Tibial nerve (tissue), 4 donors: ENCODE data around the gene LILRB2. TPM values are rescaled to one million over a fixed set of nuclear protein-coding genes. Genes with fewer than 3 reads are reported as not detected.
"Not testable (repeated sequence)": the region's sequence is repeated elsewhere in the genome, so short reads cannot be mapped to it uniquely, and the experiment has no call there.

ENCODE experiments used
- DNase-seq, 2 donors: peaks; one replicate each; pipeline ENCODE4 v3.0.0-alpha.2; 2019; ENCODE audit warnings: low spot score in 2 of 2
- H3K27ac ChIP-seq, 4 donors: fragments of 200-600 bp; sonication (generic) in 3 of 4; one replicate each; pipeline ENCODE4 v1.5.1; 2017 to 2019; ENCODE audit warnings: mild to moderate bottlenecking in 1 of 4
- H3K27me3 ChIP-seq, 2 donors: fragments of 200-600 bp; sonication (generic) in 1 of 2; one replicate each; pipeline versions ENCODE4 v1.5.1 to v1.6.0; 2017 to 2019
- H3K36me3 ChIP-seq, 3 donors: fragments of 200-600 bp; sonication (generic); one replicate each; pipeline ENCODE4 v1.5.1; 2018 to 2019
- H3K4me1 ChIP-seq, 4 donors: fragments of 200-600 bp; sonication (generic) in 3 of 4; one replicate each; pipeline ENCODE4 v1.5.1; 2017 to 2019
- H3K4me3 ChIP-seq, 4 donors: fragments of 200-600 bp; sonication (generic) in 3 of 4; one replicate each; pipeline ENCODE4 v1.5.1; 2017 to 2019; ENCODE audit warnings: mild to moderate bottlenecking in 1 of 4, moderate library complexity in 1 of 4
- H3K9me3 ChIP-seq, 4 donors: fragments of 200-600 bp; sonication (generic) in 3 of 4; one replicate each; pipeline ENCODE4 v1.5.1; 2017 to 2019
- CTCF ChIP-seq, 5 experiments: fragments of 200-600 bp in 3 of 5; fragments of 450-650 bp in 2 of 5; sonication (generic) in 3 of 5; IDR thresholded peaks; one replicate each; pipeline ENCODE4 v1.5.1; 2016 to 2019; ENCODE audit warnings: antibody characterized with exemption in 5 of 5, mild to moderate bottlenecking in 3 of 5, moderate library complexity in 2 of 5
- EP300 ChIP-seq, 2 donors: sonication (generic); formaldehyde crosslinking; IDR thresholded peaks; one replicate each; pipeline ENCODE4 v1.6.1; 2017; ENCODE audit warnings: antibody characterized with exemption in 2 of 2, mild to moderate bottlenecking in 1 of 2
- POLR2A ChIP-seq, 2 donors: fragments of 450-650 bp; IDR thresholded peaks; one replicate each; pipeline ENCODE4 v1.6.1; 2017; ENCODE audit warnings: antibody characterized with exemption in 2 of 2, mild to moderate bottlenecking in 2 of 2, moderate library complexity in 2 of 2
- WGBS, 2 donors: methylation state at CpG; one replicate each; pipeline ENCODE4 v1.1.5; 2018; 5-methylcytosine and 5-hydroxymethylcytosine counted together
- total RNA-seq, 4 donors: library from RNA; depleted of rRNA; stranded (reverse); fragments of >200 nt; gene quantifications; one replicate each; pipeline ENCODE4 v1.1.0, GENCODE V29; 2016

LILRB2 gene
- total RNA-seq, 4 donors from 2014 or later, result 1.6 to 8.4 (median 4.4) TPM

- TF ChIP-seq CTCF (IDR thresholded peaks at IDR 0.05) (no peak), POLR2A (IDR thresholded peaks at IDR 0.05) (no peak), EP300 (IDR thresholded peaks at IDR 0.05) (no peak)
- Histone ChIP-seq H3K9me3 (peaks cover 0 to 13% (median 0%) of the 10 kb centered on the region in 4 donors), H3K27me3 (no peaks in the 10 kb centered on the region), H3K36me3 (no peaks in the 10 kb centered on the region), H3K27ac (no peak overlapping the region), H3K4me3 (no peak overlapping the region), H3K4me1 (no peaks in the 10 kb centered on the region)
- 87 to 89% methylated on average over 6 of the region's 6 CpGs for WGBS, 2 donors
- DNase-seq, result no peak
These were observed 13.6 kb upstream of the LILRB2 start for GRCh38 chr19:54294539-54294938.

DNA sequence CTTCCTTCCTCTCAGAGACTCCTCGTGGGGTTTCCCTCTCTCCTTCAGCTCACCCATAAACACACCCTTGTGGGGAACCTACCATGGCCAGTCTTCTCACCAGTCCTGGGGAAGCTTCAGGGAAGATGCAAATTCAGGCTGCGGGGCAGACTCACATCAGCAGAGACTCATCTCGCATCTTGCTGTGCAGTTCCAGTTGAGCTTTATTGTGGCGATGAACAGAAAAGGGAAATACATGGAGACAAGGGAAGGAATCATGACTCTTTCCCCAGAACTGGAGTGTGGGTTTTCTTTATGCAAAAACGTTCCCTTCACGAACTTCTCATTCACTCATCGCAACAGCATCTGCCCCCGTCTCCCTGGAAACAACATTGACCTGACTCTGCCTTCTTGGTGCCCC is 8.2 kb upstream of the LILRB2 start:
- H3K9me3 ChIP-seq, H3K4me3 ChIP-seq, H3K27me3 ChIP-seq, H3K27ac ChIP-seq, H3K4me1 ChIP-seq, H3K36me3 ChIP-seq, DNase-seq: not testable (repeated sequence)
- 66 to 68% methylated on average over 8 of the region's 8 CpGs for WGBS, 2 donors

- no peak overlapping the region for H3K27ac ChIP-seq
- no peak for DNase-seq
- no peaks in the 10 kb centered on the region for H3K4me1 ChIP-seq
- H3K36me3 ChIP-seq, result no peaks in the 10 kb centered on the region
- H3K27me3 ChIP-seq, result no peaks in the 10 kb centered on the region
- 68 to 73% methylated on average over 4 of the region's 4 CpGs for WGBS, 2 donors
- no peak for TF ChIP-seq EP300 (IDR thresholded peaks at IDR 0.05)
- no peak overlapping the region for H3K4me3 ChIP-seq
- no peaks in the 10 kb centered on the region for H3K9me3 ChIP-seq
These were observed 6.5 kb upstream of the LILRB2 start for GRCh38 chr19:54287456-54287855.

- not testable (repeated sequence) for H3K4me3 ChIP-seq, H3K27me3 ChIP-seq, H3K4me1 ChIP-seq, H3K9me3 ChIP-seq, DNase-seq, H3K36me3 ChIP-seq, H3K27ac ChIP-seq
- WGBS, 2 donors, result 59 to 67% methylated on average over 4 to 5 of the region's 10 CpGs
These were observed 5.4 kb upstream of the LILRB2 start for GRCh38 chr19:54286283-54286682.

- H3K36me3 ChIP-seq, H3K4me1 ChIP-seq, H3K9me3 ChIP-seq, DNase-seq, H3K27ac ChIP-seq, H3K27me3 ChIP-seq, H3K4me3 ChIP-seq: not testable (repeated sequence)
- 58 to 60% methylated on average over 10 to 11 of the region's 12 CpGs for WGBS, 2 donors
These were observed 4.6 kb upstream of the LILRB2 start for GRCh38 chr19:54285427-54286056.

DNA sequence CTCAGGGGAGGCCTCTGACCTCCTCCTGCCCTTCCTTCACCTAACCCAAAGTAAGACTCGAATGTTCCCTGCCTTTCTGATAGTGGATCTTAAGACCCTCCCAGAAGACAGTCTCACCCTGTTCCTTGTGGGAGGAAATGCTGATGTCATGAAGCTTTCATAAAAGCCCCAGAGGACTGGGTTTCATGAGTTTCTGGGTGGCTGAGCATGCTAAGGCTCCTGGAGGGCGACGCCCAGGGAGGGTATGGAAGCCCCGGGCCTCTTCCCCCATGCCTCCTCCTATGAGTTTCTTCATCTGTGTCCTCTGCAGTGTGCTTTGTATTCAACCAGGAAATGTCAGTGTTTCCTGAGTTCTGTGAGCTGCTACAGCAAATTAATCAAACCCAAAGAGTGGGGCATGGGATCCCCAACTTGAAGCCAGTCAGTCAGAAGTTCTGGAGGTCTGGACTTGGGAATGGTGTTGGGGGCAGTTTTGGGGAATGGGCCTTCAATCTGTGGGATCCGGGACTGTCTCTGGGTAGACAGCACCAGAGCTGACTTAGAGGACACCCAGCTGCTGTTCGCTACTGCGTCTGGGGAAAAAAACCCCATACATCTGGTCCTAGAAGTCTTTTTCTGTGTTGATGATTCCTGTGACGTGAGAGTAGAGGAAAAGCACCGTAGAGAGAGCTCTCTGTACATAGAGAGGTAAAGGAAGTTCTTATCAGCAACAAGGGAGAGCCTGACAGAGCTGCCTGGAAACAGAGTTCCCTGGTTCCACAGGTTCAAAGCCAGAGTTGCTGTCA is 2.0 kb upstream of the LILRB2 start:
- H3K27me3 ChIP-seq, result peaks cover 0 to 2% of the 10 kb centered on the region in 2 donors
- no peak overlapping the region for H3K4me3 ChIP-seq
- no peaks in the 10 kb centered on the region for H3K4me1 ChIP-seq
- no peaks in the 10 kb centered on the region for H3K36me3 ChIP-seq
- H3K27ac ChIP-seq, result no peak overlapping the region
- no peaks in the 10 kb centered on the region for H3K9me3 ChIP-seq
- TF ChIP-seq CTCF (IDR thresholded peaks at IDR 0.05) (no peak), POLR2A (IDR thresholded peaks at IDR 0.05) (no peak), EP300 (IDR thresholded peaks at IDR 0.05) (no peak)
- no peak for DNase-seq
- 61 to 64% methylated on average over 9 of the region's 9 CpGs for WGBS, 2 donors

DNA sequence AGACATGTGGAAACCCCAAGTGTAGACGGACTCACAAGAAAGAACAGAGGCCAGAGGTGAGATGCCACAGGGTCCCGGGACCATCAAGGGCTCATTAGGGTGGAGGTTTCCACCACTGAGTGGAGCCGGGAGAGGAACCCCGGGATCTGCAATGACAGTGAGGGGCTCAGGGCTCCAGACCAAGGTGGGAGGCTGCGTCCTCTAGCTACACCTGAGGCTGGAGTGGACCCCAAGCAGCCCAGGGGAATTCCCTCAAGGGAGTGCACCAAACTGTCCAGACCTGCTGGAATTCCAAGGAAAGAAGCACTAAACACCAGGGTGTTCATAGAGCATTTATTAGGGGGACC is 792 bp upstream of the LILRB2 start:
- not testable (repeated sequence) for H3K4me1 ChIP-seq, DNase-seq, H3K9me3 ChIP-seq, H3K4me3 ChIP-seq, H3K27me3 ChIP-seq, H3K27ac ChIP-seq, H3K36me3 ChIP-seq
- 72 to 83% methylated on average over 5 of the region's 5 CpGs for WGBS, 2 donors

DNA sequence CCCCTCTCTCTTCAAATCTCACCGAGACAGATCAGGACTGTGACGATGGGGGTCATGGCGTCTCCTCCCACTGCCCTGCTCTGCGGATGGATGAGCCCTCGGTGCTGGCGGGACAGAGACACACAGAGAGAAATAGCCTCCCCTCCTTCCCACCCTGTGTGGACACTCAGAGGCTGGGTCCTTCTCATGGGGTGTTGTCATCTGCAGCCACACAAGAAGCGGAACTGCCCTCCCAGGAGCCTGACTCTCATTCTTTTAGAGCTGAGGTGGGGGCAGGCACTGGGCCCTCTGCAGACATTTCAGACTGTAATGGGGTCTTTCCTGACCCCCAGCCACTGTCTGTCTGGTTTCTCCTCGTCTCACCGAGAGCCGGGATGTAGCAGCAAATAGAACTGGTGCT is 469 bp downstream of the LILRB2 start:
- DNase-seq, H3K27ac ChIP-seq, H3K9me3 ChIP-seq, H3K36me3 ChIP-seq, H3K4me1 ChIP-seq, H3K27me3 ChIP-seq: not testable (repeated sequence)
- peak overlapping the region in 1 of 4 donors; percentile 31 for H3K4me3 ChIP-seq
- 54 to 72% methylated on average over 4 to 10 of the region's 10 CpGs for WGBS, 2 donors

DNA sequence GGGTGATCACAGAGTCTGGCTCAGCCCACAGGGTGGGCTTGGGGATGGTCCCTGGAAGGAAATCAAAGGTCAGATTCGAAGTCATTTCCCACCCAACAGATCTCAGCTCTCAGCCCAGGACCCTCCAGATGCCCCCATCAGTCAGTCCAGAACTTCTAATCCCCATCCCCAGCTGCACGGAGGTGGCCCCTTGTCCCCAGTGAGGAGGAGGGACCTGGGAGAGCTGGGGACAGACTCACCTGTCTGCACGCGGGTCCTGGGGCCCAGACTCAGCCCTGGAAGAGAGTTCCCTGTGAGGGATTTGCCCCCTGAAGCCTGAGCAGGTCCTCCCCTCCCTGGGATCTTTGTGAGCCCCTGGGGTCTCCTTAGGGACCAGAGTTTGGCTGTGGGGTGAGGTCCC is 885 bp downstream of the LILRB2 start:
- not testable (repeated sequence) for H3K27ac ChIP-seq, H3K9me3 ChIP-seq, H3K4me1 ChIP-seq, H3K27me3 ChIP-seq, DNase-seq, H3K36me3 ChIP-seq
- H3K4me3 ChIP-seq, result peak overlapping the region in 1 of 4 donors; percentile 31
- WGBS, 2 donors, result 44 to 60% methylated on average over 1 to 4 of the region's 4 CpGs
